A673 (cell line): ENCODE measurements around the gene GON4L. TPM values are rescaled to one million over a fixed set of nuclear protein-coding genes. Genes with fewer than 3 reads are reported as not detected.
A peak's percentile ranks its signal among the peaks of the same experiment; 100 is the strongest.

Experiments
- BruUV-seq: library from RNA; stranded (reverse); fragments of 400-500 nt; replicated peaks from 2 replicates; lab custom pipeline; 2021; lab: Mats Ljungman, UMichigan
- CTCF ChIA-PET: fragments of 300-600 bp; sonication (Branson Sonifier 250); formaldehyde crosslinking; loops from one replicate; lab custom pipeline; 2022; ENCODE audit warnings: antibody characterized with exemption; lab: Charles Lee
- POLR2A ChIA-PET: fragments of 300-600 bp; sonication (Branson Sonifier 250); formaldehyde crosslinking; loops from one replicate; lab custom pipeline; 2022; ENCODE audit warnings: antibody characterized with exemption; ENCODE audit not compliant: low non-redundant PET; lab: Charles Lee
- DNase-seq: peaks from one replicate; pipeline ENCODE4 v3.0.0-alpha.2; 2015; ENCODE audit warnings: low spot score
- H3K27ac ChIP-seq: fragments of 200-600 bp; sonication (generic); 2 replicates; pipeline ENCODE4 v1.5.1; 2016; ENCODE audit warnings: mixed run types, low read depth, mild to moderate bottlenecking, mixed read lengths, antibody characterized with exemption, low read length; ENCODE audit not compliant: poor library complexity, severe bottlenecking
- H3K27me3 ChIP-seq: fragments of 200-600 bp; sonication (generic); replicated peaks from 2 replicates; pipeline ENCODE4 v1.6.1; 2017; ENCODE audit warnings: mixed run types, low read depth, mild to moderate bottlenecking, mixed read lengths, antibody characterized with exemption, low read length; ENCODE audit not compliant: insufficient read depth, poor library complexity
- H3K36me3 ChIP-seq: fragments of 200-600 bp; sonication (generic); 2 replicates; pipeline ENCODE4 v1.6.1; 2016; ENCODE audit warnings: mixed run types, mild to moderate bottlenecking, mixed read lengths, antibody characterized with exemption, low read length; ENCODE audit not compliant: insufficient read depth, poor library complexity, severe bottlenecking
- H3K4me1 ChIP-seq: fragments of 200-600 bp; sonication (generic); 2 replicates; pipeline ENCODE4 v1.6.1; 2017; ENCODE audit warnings: mixed run types, mild to moderate bottlenecking, mixed read lengths, antibody characterized with exemption, low read length; ENCODE audit not compliant: insufficient read depth, poor library complexity, severe bottlenecking
- H3K4me3 ChIP-seq: fragments of 200-600 bp; sonication (generic); 2 replicates; pipeline ENCODE4 v1.5.1; 2016; ENCODE audit warnings: low read depth, mixed run types, mild to moderate bottlenecking, mixed read lengths, low read length; ENCODE audit not compliant: poor library complexity, severe bottlenecking
- H3K9me3 ChIP-seq: fragments of 200-600 bp; sonication (generic); 2 replicates; pipeline ENCODE4 v1.6.1; 2016; ENCODE audit warnings: mixed run types, low read depth, mild to moderate bottlenecking, mixed read lengths, antibody characterized with exemption, low read length; ENCODE audit not compliant: poor library complexity, severe bottlenecking
- EZH2 ChIP-seq: fragments of 200-600 bp; sonication (generic); IDR thresholded peaks from 2 replicates; pipeline ENCODE4 v1.6.1; 2017; ENCODE audit warnings: borderline replicate concordance, low read depth, mild to moderate bottlenecking, mixed read lengths, antibody characterized with exemption, low read length; ENCODE audit not compliant: poor library complexity, severe bottlenecking
- intact Hi-C: fragments of 100-400 bp; cut with micrococcal nuclease; formaldehyde crosslinking; loops from one replicate; pipeline ENCODE4 v1.10.0; 2022; ENCODE audit not compliant: unreplicated experiment
- total RNA-seq: library from RNA; stranded (reverse); gene quantifications from 2 replicates; pipeline ENCODE4 v1.2.3, GENCODE V29; 2021
- TF ChIP-seq, protein P1 (sequence below): fragments of 300-800, 200-600 bp; sonication (generic); conservative IDR thresholded peaks from 2 replicates; pipeline ENCODE4 v1.5.1; 2017; ENCODE audit warnings: low read depth, mild to moderate bottlenecking, antibody characterized with exemption, low read length, moderate library complexity, mixed read lengths

The GON4L gene
- total RNA-seq, 1 experiment from 2014 or later, result 55.7 TPM

DNA sequence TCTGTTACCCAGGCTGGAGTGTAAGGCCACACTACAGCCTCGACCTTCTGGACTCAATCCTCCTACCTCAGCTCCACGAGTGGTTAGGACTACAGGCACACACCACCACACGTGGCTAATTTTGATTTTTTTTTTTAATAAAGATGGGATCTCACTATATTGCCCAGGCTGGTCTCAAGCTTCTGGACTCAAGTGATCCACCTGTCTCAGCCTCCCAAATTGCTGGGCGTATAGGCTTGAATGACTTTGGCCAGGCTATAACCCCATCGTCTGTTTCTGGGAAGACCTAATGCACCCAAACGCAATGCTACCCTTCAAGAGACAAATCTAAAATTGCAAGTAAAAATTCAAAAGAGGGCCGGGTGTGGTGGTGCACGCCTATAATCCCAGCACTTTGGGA is 116.0 kb downstream of the GON4L start:
- no peak for TF ChIP-seq EZH2
- TF ChIP-seq, protein P1, sequence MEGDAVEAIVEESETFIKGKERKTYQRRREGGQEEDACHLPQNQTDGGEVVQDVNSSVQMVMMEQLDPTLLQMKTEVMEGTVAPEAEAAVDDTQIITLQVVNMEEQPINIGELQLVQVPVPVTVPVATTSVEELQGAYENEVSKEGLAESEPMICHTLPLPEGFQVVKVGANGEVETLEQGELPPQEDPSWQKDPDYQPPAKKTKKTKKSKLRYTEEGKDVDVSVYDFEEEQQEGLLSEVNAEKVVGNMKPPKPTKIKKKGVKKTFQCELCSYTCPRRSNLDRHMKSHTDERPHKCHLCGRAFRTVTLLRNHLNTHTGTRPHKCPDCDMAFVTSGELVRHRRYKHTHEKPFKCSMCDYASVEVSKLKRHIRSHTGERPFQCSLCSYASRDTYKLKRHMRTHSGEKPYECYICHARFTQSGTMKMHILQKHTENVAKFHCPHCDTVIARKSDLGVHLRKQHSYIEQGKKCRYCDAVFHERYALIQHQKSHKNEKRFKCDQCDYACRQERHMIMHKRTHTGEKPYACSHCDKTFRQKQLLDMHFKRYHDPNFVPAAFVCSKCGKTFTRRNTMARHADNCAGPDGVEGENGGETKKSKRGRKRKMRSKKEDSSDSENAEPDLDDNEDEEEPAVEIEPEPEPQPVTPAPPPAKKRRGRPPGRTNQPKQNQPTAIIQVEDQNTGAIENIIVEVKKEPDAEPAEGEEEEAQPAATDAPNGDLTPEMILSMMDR, result no peak
- Histone ChIP-seq H3K9me3 (no peaks in the 10 kb centered on the region), H3K27ac (no peak overlapping the region), H3K4me1 (peaks cover 5% of the 10 kb centered on the region), H3K4me3 (no peak overlapping the region), H3K36me3 (peaks cover 29% of the 10 kb centered on the region), H3K27me3 (no peaks in the 10 kb centered on the region)
- POLR2A ChIA-PET, result no interaction called here
- intact Hi-C loops, result no loop called here
- DNase-seq, result no peak
- CTCF ChIA-PET, result no interaction called here
- BruUV-seq, result no TSS peak

DNA sequence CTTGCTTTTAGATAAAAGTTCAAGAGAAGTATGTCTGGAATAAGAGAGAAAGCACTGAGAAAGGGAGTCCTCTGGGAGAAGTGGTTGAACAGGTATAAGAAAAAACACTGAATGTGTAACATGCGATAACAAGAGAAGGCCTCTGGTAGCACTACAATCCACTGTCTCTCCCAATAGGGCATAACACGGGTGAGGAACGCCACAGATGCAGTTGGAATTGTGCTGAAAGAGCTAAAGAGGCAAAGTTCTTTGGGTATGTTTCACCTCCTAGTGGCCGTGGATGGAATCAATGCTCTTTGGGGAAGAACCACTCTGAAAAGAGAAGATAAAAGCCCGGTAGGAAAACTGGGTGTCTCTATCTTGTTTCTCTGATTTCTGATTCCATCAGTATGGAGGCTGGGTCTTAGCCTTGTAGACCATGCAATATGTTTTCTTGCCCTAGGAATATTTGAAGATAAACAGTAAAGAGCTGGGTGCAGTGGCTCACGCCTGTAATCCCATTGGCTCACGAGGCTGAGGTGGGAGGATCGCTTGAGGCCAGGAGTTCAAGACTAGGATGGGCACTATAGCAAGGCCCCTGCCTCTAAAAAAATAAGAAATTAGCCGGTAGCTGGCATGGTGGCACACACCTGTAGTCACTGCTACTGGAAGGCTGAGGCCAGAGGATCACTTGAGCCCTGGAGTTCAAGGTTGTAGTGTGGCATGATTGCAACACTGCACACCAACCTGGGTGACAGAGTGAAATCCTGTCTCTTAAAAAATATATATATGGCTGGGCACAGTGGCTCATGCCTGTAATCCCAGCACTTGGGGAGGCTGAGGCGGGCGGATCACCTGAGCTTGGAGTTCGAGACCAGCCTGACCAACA is 127.7 kb downstream of the GON4L start:
- ChIA-PET POLR2A (no interaction called here), CTCF (interaction anchor here (0.6 kb wide), 1 partner anchor 146 kb away, joined by 3 read pairs; no protein-coding TSS in a partner anchor)
- Histone ChIP-seq H3K4me1 (no peaks in the 10 kb centered on the region), H3K9me3 (no peaks in the 10 kb centered on the region), H3K27ac (no peak overlapping the region), H3K27me3 (no peaks in the 10 kb centered on the region), H3K36me3 (peaks cover 57% of the 10 kb centered on the region), H3K4me3 (no peak overlapping the region)
- TF ChIP-seq EZH2, result no peak
- TF ChIP-seq, protein P1, result peak; percentile 74
- peak; percentile 78 for DNase-seq
- no TSS peak for BruUV-seq
- intact Hi-C loops, result no loop called here

DNA sequence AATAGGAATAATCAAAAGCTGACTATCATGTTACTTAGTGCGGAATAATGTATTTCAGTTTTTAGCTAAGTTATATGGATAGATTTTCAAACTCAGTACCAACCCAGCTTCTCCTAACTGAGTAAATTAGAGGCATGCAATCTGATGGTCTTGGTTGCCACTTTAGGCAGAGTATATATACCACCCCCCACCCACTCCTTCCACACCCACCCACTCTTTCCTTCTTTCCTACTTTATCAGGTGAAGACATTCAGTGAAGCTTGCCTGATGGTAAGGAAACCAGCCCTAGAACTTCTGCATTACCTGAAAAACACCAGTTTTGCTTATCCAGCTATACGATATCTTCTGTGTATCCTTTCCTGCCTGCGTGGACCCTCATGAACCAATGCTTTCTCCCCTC is 131.9 kb downstream of the GON4L start:
- ChIA-PET CTCF (interaction anchor here (0.5 kb wide), 1 partner anchor 11 kb away, joined by 6 read pairs; no protein-coding TSS in a partner anchor), POLR2A (no interaction called here)
- no peak for TF ChIP-seq EZH2
- TF ChIP-seq, protein P1, result no peak
- H3K27ac ChIP-seq, result no peak overlapping the region
- H3K4me3 ChIP-seq, result no peak overlapping the region
- H3K27me3 ChIP-seq, result no peaks in the 10 kb centered on the region
- DNase-seq, result no peak
- BruUV-seq, result no TSS peak
- intact Hi-C loops, result no loop called here
- no peaks in the 10 kb centered on the region for H3K9me3 ChIP-seq
- H3K4me1 ChIP-seq, result no peaks in the 10 kb centered on the region
- peaks cover 39% of the 10 kb centered on the region for H3K36me3 ChIP-seq
